Fibroblast of villous mesenchyme (primary cell): ENCODE data around the gene B4GALT2. TPM values are rescaled to one million over a fixed set of nuclear protein-coding genes. Genes with fewer than 3 reads are reported as not detected.

Source experiments
- DNase-seq: peaks from one replicate; pipeline ENCODE4 v3.0.0-alpha.2; 2010; ENCODE audit warnings: low read depth
- H3K4me3 ChIP-seq: 2 replicates; pipeline ENCODE4 v1.5.1; 2011; ENCODE audit warnings: low read depth, mild to moderate bottlenecking, low read length
- total RNA-seq: library from RNA; depleted of rRNA; stranded (reverse); fragments of >200 nt; gene quantifications from 2 replicates; pipeline ENCODE4 v1.2.3, GENCODE V29; 2012
- TF ChIP-seq, protein P1 (sequence below): IDR thresholded peaks from 2 replicates; pipeline ENCODE4 v1.5.1; 2012; ENCODE audit warnings: low read depth, mild to moderate bottlenecking, low read length; ENCODE audit not compliant: insufficient read depth

The B4GALT2 gene
- total RNA-seq, 1 donor: 57.4 TPM

DNA sequence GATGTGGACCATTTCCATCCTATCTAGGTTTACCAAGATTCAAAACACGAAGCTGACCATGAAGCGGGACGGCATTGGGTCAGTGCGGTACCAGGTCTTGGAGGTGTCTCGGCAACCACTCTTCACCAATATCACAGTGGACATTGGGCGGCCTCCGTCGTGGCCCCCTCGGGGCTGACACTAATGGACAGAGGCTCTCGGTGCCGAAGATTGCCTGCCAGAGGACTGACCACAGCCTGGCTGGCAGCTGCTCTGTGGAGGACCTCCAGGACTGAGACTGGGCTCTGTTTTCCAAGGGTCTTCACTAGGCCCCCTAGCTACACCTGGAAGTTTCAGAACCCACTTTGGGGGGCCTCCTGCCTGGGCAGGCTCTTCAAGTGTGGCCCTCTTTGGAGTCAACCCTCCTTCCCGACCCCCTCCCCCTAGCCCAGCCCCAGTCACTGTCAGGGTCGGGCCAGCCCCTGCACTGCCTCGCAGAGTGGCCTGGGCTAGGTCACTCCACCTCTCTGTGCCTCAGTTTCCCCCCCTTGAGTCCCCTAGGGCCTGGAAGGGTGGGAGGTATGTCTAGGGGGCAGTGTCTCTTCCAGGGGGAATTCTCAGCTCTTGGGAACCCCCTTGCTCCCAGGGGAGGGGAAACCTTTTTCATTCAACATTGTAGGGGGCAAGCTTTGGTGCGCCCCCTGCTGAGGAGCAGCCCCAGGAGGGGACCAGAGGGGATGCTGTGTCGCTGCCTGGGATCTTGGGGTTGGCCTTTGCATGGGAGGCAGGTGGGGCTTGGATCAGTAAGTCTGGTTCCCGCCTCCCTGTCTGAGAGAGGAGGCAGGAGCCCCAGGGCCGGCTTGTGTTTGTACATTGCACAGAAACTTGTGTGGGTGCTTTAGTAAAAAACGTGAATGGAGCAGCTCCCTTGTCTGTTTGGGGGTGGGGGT lies 11.5 kb downstream of the B4GALT2 start:
- H3K4me3 ChIP-seq: peak overlapping the region; percentile 64
- DNase-seq: no peak
- TF ChIP-seq, protein P1, sequence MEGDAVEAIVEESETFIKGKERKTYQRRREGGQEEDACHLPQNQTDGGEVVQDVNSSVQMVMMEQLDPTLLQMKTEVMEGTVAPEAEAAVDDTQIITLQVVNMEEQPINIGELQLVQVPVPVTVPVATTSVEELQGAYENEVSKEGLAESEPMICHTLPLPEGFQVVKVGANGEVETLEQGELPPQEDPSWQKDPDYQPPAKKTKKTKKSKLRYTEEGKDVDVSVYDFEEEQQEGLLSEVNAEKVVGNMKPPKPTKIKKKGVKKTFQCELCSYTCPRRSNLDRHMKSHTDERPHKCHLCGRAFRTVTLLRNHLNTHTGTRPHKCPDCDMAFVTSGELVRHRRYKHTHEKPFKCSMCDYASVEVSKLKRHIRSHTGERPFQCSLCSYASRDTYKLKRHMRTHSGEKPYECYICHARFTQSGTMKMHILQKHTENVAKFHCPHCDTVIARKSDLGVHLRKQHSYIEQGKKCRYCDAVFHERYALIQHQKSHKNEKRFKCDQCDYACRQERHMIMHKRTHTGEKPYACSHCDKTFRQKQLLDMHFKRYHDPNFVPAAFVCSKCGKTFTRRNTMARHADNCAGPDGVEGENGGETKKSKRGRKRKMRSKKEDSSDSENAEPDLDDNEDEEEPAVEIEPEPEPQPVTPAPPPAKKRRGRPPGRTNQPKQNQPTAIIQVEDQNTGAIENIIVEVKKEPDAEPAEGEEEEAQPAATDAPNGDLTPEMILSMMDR: no peak

DNA sequence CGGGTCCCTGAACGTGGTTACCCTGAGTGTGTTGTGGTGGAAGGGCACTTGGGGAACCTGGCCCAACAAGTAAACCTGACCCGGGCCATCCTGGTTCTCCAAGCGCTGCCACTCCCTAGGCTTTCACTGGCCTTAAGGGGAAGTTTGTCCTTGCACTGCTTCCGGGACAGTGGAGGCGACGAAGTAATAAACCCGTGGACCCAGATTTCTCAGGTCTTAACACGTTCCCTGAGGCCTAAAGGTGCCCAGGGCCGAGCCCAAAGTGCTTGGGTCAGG lies 12.1 kb downstream of the B4GALT2 start:
- TF ChIP-seq, protein P1: no peak
- H3K4me3 ChIP-seq: peak overlapping the region; percentile 64
- no peak for DNase-seq

DNA sequence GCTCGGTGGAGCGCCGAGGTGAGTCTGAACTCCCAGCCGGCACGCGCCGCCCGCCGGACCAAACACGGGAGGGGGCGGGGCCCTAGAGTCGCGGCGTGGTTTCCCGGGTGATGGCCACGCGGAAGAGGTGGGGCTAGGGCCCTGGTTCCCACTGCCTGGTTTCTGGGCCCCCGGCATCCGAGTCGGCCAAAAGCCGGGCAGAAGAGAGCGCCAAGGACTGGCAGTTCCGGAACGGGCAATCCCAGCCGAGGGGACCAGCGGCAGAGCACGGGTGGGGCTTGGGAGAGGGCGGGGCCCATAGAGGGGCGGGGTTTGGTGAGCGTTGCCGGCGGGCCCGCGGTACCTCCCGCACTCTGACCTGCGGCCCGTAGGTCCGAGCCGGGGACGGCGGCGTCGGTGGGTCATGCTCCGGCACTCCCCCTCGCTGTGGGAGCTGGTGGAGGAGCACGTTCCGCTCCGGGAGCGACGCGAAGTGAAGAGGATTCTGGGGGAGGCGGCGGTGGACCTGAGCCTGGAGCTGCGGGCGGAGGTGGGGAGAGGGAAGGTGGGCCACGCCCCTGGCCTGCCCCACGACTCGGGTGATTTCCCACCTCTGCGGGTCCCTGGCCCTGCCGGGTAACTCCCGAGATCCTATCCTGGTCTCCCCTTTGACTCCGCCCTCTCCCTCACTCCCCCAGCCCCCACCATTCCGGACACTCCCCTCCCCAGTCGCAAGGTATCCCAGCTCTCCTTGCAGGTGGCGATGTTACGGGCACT lies 12.6 kb downstream of the B4GALT2 start, which contains the start of gene CCDC24:
CCDC24 (plus strand) TSS at position 124 of the 756 bp plus-strand sequence; CDS start at position 404, 280 bp downstream.
- peak; percentile 77 for DNase-seq
- TF ChIP-seq, protein P1: no peak
- peak within 1 kb of the TSS; percentile 64 for H3K4me3 ChIP-seq

DNA sequence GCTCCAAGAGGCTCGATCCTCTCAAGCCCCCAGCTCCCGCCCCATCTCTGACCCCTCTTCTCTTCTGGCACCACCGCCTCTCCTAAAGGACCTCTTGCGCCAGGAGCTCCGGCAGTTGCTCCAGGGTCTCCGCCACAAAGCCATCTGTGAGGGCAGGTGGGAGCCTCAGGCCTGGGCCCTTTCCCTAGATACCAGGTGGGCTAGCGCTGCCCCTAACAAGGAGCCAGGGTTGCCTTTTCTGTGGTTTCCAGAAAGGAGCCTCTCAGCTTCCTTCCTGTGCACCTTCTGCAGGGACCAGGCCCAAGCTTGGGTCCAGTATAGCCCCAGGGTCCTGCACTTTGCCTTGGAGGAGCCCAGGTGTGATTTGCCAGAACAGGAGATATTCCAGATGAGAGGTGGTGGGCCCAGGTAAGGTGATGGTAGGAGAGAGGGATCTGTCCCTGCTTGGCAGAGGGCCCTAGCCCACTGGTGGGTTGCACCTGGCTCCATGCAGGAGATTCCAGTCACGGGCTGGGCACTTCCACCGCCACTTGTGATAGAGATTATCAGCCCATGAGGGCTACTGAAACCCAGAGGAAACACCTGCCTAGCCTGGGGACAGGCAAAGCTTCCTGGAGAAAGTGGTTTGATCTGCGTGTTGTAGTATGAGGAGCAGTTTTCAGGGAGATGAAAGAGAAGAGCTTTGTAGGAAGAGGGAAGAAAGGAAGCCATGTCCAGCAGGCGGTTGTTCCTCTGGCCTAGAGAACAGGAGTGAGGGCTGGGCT lies 13.4 kb downstream of the B4GALT2 start:
- no peak for DNase-seq
- peak overlapping the region; percentile 64 for H3K4me3 ChIP-seq
- TF ChIP-seq, protein P1: no peak

DNA sequence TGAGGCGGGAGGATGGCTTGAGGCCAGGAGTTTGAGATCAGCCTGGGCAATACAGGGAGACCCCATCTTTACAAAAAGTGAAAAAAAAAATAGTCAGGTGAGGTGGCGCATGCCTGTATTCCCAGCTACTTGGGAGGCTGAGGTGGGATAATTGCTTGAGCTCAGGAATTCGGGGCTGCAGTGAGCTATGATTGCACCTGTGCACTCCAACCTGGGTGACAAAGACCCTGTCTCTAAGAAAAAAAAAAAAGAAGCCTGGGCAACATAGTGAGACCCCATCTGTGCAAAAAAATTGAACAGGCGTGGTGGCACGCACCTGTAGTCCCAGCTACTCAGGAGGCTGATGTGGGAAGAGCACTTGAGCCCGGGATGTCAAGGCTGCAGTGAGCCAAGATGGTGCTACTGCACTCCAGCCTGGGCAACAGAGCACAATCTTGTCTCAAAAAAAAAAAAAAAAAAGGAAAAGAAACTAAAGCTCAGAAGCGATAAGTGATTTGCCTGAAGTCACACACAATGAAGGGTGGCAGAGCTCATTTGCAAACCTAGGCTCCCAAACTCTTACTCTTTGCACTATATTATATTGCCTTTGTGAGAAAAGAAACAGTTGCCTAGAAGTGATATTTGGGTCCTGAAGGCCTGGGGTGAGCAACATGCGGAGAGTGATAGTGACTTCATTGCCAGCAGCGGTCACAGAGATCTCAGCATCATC lies 14.3 kb downstream of the B4GALT2 start:
- TF ChIP-seq, protein P1: no peak
- no peak for DNase-seq
- no peak overlapping the region for H3K4me3 ChIP-seq

DNA sequence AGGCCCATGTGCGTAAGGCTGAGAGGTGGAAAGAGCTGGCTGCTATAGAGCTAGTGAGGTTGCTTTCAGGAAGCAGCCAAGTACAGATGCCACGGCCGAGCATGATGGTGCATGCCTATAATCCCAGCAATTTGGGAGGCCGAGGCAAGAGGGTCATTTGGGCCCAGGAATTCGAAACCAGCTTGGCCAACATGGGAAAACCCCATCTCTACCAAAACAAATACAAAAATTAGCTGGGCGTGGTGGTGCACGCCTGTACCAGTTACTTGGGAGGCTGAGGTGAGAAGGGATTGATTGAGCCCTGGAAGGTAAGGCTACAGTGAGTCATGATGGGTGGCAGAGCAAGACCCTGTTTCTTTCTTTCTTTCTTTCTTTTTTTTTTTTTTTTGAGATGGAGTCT lies 15.1 kb downstream of the B4GALT2 start:
- TF ChIP-seq, protein P1: no peak
- no peak for DNase-seq

More for the DNA sequence above, 15.1 kb downstream of the B4GALT2 start:
- no peak overlapping the region for H3K4me3 ChIP-seq
